ENCODE data around the gene DOCK4. TPM values are rescaled to one million over a fixed set of nuclear protein-coding genes. Genes with fewer than 3 reads are reported as not detected.

The DOCK4 gene
- total RNA-seq, 1 donor from 2014 or later = 29.7 TPM

DNA sequence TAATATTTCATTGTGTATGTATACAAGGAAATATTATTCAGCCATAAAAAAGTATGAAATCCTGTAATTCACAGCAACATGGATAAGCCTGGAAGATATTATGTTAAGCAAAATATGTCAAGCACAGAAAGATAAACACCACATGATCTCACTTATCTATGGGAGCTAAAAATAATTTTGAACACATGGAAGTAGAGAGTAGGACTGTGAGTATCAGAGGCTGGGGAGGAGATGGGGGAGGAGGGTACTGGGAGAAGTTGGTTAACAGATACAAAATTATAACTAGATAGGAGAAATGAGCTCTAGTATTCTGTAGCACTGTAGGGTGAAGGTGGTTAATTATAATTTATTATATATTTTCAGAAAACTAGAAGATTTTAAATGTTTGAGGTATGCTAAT lies 132.7 kb downstream of the DOCK4 start:
- DNase-seq = no peak

- no peak for DNase-seq
Observed at GRCh38 chr7:112072541-112073245, 133.5 kb downstream of the DOCK4 start.

DNA sequence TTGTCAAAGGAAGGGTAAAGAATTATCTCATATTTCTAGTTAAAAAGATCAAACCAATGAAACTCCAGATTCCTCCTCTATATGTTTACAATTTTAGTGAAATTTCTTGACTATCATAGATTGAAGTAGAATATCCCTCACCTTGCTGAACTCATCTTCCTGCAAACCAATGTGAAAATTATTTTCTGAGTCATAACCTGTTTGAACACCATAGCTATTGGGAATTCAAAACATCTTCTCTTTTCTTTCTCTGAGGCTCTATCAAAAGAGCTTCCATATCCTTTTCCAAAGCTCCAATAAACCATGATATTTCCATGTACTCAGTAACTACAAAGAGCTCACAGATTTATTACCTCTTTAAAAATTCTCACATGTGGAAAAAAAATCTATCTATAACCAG lies 134.3 kb downstream of the DOCK4 start:
- DNase-seq = no peak

DNA sequence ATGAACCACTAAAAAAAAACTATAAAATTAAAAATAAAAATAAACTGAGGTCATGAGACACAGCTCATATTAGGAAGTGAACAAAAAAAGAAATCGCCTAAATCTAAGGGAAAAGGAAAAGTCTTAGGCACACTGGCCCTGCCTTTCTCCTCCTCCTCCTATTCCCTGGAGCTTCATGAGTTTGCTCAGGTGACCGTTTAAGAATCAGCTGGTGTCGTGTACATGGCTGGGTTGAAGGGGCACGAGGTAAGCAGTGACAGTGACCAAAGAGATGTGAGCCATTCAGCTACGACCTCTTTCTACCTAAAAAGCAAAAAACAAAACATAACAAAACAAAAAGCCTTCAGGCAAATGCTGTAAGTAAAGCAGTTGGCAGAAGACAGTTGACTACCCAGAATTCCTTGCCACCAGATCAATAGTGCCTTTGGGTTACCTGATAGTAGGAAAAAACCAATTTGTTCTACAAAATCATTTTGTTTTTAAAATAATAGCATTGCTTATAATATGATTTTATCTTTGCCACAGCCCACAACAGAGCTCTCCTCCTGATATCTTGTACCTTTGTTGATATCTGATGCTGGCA lies 135.4 kb downstream of the DOCK4 start:
- DNase-seq = no peak

GRCh38 chr7:112069879-112070321 lies 136.3 kb downstream of the DOCK4 start:
- no peak for DNase-seq

DNA sequence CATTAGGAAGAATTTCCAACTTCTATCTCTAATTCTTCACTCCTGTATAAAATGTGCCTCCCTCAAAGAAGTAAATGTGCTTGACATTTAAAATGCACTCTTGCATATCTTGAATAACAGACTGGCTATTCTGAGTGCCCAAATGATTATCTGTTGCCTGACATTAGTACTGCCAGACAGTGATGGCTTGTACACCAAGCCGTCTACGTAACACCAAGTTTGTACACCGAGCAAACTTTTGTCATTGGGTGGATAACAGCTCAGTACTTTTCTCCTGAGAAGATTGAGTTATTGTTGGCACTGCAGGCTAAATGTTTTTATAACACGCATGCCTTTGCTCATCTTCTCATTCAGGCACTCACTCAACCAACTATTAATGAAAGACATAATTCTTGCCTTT lies 137.2 kb downstream of the DOCK4 start:
- DNase-seq = no peak

GRCh38 chr7:112067632-112068540 lies 138.3 kb downstream of the DOCK4 start:
- no peak for DNase-seq

DNA sequence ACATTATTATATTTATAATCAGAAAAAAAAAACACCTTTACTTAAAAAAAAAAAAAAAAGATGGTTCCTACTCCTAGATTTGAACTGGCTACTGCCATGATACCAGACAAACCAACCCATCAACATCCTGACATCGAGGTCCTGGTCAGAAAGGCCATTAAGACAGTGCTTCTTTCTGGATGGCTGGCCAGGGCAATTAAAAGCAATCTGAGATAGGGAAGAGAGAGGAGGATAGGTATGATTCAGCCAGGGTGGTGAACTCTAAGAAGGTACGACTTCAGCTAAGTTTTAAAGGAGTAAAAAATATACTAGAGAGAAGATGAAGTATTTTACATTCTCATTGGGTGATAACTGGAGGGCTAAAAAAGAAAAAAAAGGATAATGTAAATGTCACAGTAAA lies 139.0 kb downstream of the DOCK4 start:
- no peak for DNase-seq

- no peak for DNase-seq
Observed at GRCh38 chr7:112065758-112066157, 140.4 kb downstream of the DOCK4 start.

GRCh38 chr7:112064627-112065385 lies 141.4 kb downstream of the DOCK4 start:
- no peak for DNase-seq

DNA sequence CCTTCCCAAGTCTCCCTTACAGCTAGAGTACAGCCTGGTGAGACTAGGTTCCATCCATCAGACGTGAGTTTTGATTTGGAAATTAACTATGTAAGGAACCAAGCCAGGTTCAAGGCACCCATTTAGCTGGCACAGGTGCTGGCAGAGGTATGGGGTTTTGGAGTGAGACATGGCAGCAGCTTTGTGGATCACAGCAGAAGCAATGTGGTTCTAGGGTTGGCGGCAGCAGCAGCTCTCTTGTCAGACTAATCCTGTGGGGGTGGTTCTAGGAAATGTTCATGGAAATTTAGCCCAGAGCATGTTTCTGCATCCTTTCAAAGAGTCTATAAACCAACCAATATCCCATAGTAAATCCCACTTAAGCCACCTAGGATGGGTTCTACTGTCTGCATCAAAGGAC lies 142.2 kb downstream of the DOCK4 start:
- DNase-seq = no peak

DNA sequence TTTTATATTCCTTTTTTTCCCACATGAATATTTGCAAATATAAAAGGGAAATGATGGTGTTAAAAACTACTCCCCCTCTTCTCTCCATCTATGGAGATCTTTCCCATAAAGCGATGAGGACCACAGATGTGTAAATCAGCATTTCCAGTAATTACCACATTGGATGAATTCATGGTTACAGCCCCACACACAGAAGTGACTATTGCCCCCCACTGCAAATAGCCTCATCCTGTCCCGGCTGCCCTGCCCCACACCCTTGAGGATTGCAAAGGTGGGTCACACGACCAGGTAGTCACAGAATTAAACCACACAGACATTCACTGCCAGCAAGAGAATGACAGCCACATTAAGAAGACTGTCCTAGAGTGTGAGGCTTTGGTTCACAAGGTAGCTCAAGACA lies 145.1 kb downstream of the DOCK4 start:
- no peak for DNase-seq

- no peak for DNase-seq
Observed at GRCh38 chr7:112060625-112061024, 145.6 kb downstream of the DOCK4 start.

DNA sequence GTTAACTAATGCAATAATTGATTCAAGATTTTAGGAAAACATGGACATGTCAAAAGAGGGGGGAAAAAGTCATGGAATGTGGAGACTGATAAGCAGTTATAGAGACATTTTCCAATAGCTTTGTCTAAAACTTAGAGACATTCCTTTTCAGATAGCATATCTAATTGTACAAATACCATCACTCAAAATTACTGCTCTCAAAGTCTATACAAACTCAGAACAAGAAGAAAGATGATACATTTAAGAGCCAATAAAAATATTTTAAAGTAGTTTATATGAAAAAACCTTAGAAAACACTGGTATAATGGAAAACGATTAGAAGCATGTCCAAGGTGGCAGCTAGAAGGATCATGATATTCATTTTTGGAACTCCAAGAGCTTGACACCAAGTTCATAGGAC lies 146.5 kb downstream of the DOCK4 start:
- no peak for DNase-seq

DNA sequence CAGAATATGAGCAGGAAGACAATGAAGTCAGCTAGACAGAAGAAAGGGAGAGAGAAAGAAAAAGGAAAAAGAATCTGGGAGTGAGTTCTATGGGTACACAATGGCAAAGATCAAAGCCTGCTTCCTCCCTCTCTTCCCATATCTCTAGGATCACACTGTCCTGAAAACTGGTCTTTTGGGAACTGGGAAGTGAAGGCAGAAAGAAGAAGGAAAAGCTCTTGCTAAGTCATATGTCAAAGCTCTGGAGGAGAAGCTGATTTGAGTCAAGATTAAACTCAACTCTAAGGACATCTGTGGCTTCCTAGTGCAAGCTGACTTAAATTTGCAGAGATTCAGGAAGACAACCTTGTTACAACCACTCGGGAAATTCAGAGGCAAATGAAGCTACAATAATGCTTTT lies 147.5 kb downstream of the DOCK4 start:
- no peak for DNase-seq

DNA sequence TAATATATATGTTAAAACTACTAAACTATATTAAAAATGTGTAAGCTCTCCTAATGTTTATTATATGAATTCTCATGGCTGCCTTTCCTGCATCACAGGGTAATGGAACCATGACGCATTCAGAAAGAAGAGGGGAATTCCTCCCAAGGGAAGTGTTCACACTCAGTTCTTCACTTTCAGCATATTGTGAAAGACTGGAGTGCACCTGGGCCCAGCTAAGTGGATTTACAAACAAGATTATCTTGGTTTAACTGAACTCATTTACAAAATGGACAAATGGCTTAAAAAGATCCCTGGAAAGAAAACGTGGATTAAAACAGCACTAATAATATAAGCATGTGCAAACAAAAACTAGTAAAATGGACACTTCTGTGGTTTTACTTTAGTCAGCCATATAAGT lies 149.8 kb downstream of the DOCK4 start:
- DNase-seq = no peak

- no peak for DNase-seq
Observed at GRCh38 chr7:112053737-112054069, 152.5 kb downstream of the DOCK4 start.

DNA sequence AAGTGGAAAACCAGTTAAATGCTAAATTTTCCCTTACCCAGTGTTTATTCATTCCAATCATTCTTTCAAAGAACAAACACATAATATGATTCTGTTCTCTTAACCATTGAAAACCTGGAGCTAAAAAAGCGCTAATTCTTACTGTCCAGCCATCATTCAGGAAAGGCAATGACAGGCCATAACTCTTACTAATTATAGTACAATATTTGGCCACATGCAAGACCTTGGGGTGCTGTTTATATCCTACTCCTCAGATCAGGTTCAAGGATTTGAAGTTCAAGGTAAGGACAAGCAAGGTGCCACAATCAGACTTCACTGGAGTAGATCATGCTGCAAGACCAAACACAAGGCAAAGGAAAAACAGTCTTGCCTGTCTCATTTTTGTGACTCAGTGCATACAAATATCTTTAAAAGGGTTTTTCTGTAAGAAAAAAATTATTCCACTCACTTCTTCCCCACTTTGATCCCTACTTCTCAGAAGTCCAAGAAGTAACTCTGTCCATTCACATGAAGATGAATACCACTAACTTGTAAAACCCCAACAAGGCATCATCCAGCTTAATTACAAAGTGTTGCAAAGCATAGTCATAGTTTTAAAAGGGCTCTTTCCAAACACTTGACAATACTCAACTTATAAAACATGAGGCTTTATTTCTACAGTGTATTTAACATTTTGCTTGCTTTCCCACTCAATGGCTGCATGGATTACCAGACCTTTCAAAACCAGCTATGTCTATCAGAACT lies 153.0 kb downstream of the DOCK4 start:
- no peak for DNase-seq

DNA sequence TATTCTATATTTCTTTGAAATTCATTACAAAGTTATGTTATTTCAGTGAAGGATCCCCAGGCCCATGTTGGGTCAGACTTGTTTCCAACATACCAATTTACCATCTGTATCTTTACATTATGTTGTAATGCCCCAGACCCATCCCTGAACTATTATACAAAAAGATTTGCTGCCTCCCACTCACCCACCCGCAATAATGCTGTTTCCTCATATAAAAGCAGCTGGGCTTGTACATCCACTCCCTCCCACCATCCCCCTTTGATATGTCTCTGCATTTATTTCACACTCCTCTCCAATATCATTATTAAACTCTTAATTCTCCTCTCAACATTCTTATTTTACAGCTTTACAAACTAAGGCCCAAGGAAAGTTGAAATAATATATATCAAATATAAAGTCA lies 153.7 kb downstream of the DOCK4 start:
- no peak for DNase-seq

GRCh38 chr7:112050250-112050881 lies 155.8 kb downstream of the DOCK4 start:
- DNase-seq = no peak

DNA sequence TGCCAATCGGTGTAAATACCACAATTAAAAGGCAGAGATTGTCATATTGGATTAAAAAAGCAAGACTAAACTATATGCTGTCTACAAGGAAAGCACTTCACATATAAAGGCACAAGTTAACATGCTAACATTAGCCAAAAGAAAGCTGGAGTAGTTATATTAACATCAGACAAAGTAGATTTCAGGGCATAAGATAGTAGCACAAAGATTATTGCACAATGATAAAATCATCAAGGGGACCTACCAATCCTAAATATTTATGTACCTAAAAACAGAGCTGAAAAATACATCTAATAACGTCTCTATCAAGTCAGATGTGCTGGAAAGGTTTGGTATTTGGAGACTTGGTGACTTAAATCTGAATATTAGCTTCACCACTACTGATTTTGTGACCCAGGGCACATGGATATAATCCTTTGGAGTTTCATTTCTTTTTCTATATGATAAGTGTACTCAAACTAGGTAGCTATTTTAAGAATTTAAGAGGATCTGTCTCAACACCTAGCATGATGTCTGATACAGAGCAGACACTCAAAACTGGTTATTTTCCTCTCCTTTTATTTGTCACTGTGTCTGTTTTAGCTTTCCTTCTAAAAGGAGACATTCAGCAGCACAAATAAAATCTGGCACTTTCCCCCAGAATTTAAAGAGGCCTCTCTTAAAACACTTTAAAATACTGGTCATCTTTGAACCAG lies 156.5 kb downstream of the DOCK4 start:
- DNase-seq = no peak
